HEK293T (cell line): ENCODE measurements around the gene ELMO2.

Experiments
- CTCF ChIA-PET: fragments of 350-600 bp; formaldehyde crosslinking; extraction: SDS; loops from one replicate; lab custom pipeline; 2021; ENCODE audit warnings: antibody characterized with exemption, inconsistent platforms; lab: Yijun Ruan, JAX
- POLR2A ChIA-PET: fragments of 350-600 bp; formaldehyde crosslinking; extraction: SDS; loops from one replicate; lab custom pipeline; 2020; ENCODE audit warnings: antibody characterized with exemption, inconsistent platforms; lab: Yijun Ruan, JAX
- DNase-seq: peaks from one replicate; pipeline ENCODE4 v3.0.0; 2012; ENCODE audit warnings: mixed read lengths; ENCODE audit errors: extremely low spot score
- ARNT ChIP-seq: fragments of 450-650 bp; IDR thresholded peaks from 2 replicates; pipeline ENCODE4 v1.6.1; 2017; ENCODE audit warnings: mild to moderate bottlenecking
- BHLHE40 ChIP-seq: fragments of 450-650 bp; IDR thresholded peaks from 2 replicates; pipeline ENCODE4 v1.6.1; 2016; ENCODE audit warnings: mild to moderate bottlenecking, moderate library complexity, borderline replicate concordance
- CTBP1 ChIP-seq: fragments of 450-650 bp; IDR thresholded peaks from 2 replicates; pipeline ENCODE4 v1.6.1; 2016; ENCODE audit warnings: borderline replicate concordance
- ELF4 ChIP-seq: fragments of 450-650 bp; IDR thresholded peaks from 2 replicates; pipeline ENCODE4 v1.6.1; 2017; ENCODE audit warnings: antibody characterized with exemption
- FOXA1 ChIP-seq: fragments of 450-650 bp; IDR thresholded peaks from 2 replicates; pipeline ENCODE4 v1.6.1; 2016; ENCODE audit warnings: mild to moderate bottlenecking
- FOXK2 ChIP-seq: fragments of 450-650 bp; IDR thresholded peaks from 2 replicates; pipeline ENCODE4 v1.6.1; 2016; ENCODE audit warnings: mild to moderate bottlenecking
- FOXM1 ChIP-seq: fragments of 450-650 bp; IDR thresholded peaks from 2 replicates; pipeline ENCODE4 v1.6.1; 2017; ENCODE audit warnings: mild to moderate bottlenecking, borderline replicate concordance
- HDGF ChIP-seq: fragments of 450-650 bp; IDR thresholded peaks from 2 replicates; pipeline ENCODE4 v1.6.1; 2017; ENCODE audit warnings: antibody characterized with exemption, borderline replicate concordance
- L3MBTL2 ChIP-seq: fragments of 450-650 bp; conservative IDR thresholded peaks from 2 replicates; pipeline ENCODE4 v1.6.1; 2016; ENCODE audit warnings: mild to moderate bottlenecking
- LEF1 ChIP-seq: fragments of 450-650 bp; IDR thresholded peaks from 2 replicates; pipeline ENCODE4 v1.6.1; 2017; ENCODE audit warnings: mild to moderate bottlenecking, borderline replicate concordance
- NFRKB ChIP-seq: fragments of 450-650 bp; IDR thresholded peaks from 2 replicates; pipeline ENCODE4 v1.6.1; 2016; ENCODE audit warnings: mild to moderate bottlenecking, moderate library complexity
- PKNOX1 ChIP-seq: fragments of 450-650 bp; IDR thresholded peaks from 2 replicates; pipeline ENCODE4 v1.6.1; 2016
- SP1 ChIP-seq: fragments of 450-650 bp; IDR thresholded peaks from 2 replicates; pipeline ENCODE4 v1.6.1; 2017
- SUZ12 ChIP-seq: fragments of 450-650 bp; IDR thresholded peaks from 2 replicates; pipeline ENCODE4 v1.6.1; 2016; ENCODE audit warnings: mild to moderate bottlenecking
- TARDBP ChIP-seq: fragments of 450-650 bp; IDR thresholded peaks from 2 replicates; pipeline ENCODE4 v1.6.1; 2016
- ZNF384 ChIP-seq: fragments of 450-650 bp; IDR thresholded peaks from 2 replicates; pipeline ENCODE4 v1.6.1; 2016

ELMO2 gene

GRCh38 chr20:46414608-46415007 lies 8.2 kb upstream of the ELMO2 start:
- ChIA-PET POLR2A (interaction anchor here (1.0 kb wide), 1 partner anchor 51 kb away, joined by 4 read pairs; no protein-coding TSS in a partner anchor), CTCF (no interaction called here)
- TF ChIP-seq L3MBTL2 (no peak), ZNF384 (no peak), CTBP1 (no peak), FOXK2 (no peak), FOXA1 (no peak), BHLHE40 (no peak)
- DNase-seq = no peak

DNA sequence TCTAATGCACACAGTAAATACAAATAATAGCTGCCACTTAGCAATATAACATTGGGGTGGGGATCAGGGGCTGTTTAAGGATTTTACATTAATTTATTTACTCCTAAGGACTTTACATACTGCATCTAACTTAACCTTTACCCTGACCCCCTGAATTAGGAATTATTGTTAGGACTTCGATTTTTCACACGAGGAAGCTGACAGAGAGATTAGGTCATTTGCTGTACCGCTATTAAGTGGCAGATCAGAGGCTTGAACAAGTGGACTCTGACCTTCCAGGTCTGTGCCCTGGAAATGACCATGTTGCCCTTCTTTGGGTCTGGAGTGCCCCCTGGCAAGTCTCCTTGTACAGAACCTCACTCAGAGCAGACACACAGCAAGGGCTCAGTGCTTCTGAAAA lies 5.2 kb upstream of the ELMO2 start:
- CTCF ChIA-PET = interaction anchor here (0.6 kb wide), 1 partner anchor 475 kb away, joined by 3 read pairs; no protein-coding TSS in a partner anchor
- POLR2A ChIA-PET = no interaction called here
- no peak for TF ChIP-seq ELF4
- no peak for TF ChIP-seq CTBP1
- DNase-seq = no peak

- 0 out of 2 replicates have a peak, but pooled peaks have one; percentile 5 for TF ChIP-seq PKNOX1
- no peak for TF ChIP-seq SP1
- POLR2A ChIA-PET = no interaction called here
- DNase-seq = no peak
- CTCF ChIA-PET = interaction anchor here (0.6 kb wide), 1 partner anchor 280 kb away, joined by 3 read pairs; no protein-coding TSS in a partner anchor
These were observed 1.9 kb upstream of the ELMO2 start for GRCh38 chr20:46408281-46408731.

DNA sequence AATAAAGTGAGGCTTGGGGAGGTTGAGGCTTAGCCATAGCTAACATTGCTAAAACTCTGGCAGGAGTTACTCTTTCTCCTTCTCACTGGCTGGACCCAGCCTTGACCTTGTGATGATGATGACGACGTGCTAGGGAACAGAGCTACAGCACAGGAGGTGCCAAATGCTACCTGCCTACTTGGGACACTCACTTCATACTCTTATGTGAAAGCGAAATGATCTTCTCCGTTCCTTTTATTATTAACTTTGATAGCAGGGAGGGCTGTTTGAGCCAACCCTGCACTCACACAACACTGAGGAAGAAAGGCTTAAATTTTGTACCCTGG lies 1.2 kb upstream of the ELMO2 start:
- CTCF ChIA-PET = no interaction called here
- POLR2A ChIA-PET = interaction anchor here (1.3 kb wide), 1 partner anchor 32 kb away, joined by 3 read pairs; no protein-coding TSS in a partner anchor
- TF ChIP-seq SUZ12 = no peak
- no peak for TF ChIP-seq ZNF384
- no peak for TF ChIP-seq ARNT
- TF ChIP-seq FOXK2 = no peak
- TF ChIP-seq LEF1 = no peak
- TF ChIP-seq SP1 = no peak
- no peak for TF ChIP-seq HDGF
- no peak for DNase-seq

DNA sequence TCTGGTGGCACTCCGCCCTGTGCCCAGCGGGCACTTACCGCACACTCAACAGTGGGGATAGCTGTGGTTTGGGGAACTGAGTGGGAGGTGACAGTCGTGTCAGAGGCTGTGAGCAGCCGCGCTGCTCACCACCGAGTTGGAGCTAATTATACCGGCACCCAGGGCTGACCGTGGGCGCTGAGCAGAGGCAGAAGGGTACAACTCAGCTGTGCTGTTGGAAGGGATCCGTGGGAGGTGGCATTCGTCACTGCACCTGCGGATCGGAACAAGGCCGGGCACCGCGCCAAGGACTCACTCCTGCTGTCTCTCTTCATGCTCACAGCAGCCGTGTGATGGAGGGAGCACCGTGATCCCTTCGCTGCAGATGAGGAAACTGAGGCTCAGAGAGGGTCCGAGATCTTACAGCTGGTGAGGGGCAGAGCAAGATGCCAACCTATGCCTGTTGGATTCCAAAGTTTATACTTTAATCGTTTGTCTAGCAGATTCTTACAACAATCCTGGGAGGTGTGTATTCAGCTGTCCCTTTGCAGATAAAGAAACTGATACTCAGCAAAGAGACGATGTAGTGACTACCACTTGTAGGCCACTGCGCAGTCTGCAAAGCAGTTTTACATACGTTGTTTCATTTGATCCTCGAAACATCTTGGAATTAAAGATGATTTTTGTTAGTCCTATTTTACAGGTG lies 713 bp upstream of the ELMO2 start:
- TF ChIP-seq ZNF384 = no peak
- TF ChIP-seq CTBP1 = no peak
- TF ChIP-seq ARNT = no peak
- TF ChIP-seq SP1 = no peak
- TF ChIP-seq SUZ12 = no peak
- no peak for TF ChIP-seq NFRKB
- no peak for TF ChIP-seq FOXK2
- TF ChIP-seq ELF4 = no peak
- no peak for TF ChIP-seq BHLHE40
- no peak for TF ChIP-seq TARDBP
- no peak for TF ChIP-seq HDGF
- no peak for TF ChIP-seq PKNOX1
- no peak for TF ChIP-seq L3MBTL2
- TF ChIP-seq FOXM1 = no peak
- no peak for TF ChIP-seq FOXA1
- no peak for TF ChIP-seq LEF1
- POLR2A ChIA-PET = interaction anchor here (1.2 to 1.3 kb wide), 2 partner anchors 26 to 31 kb away, joined by 3 read pairs; no protein-coding TSS in a partner anchor
- CTCF ChIA-PET = no interaction called here
- no peak for DNase-seq

DNA sequence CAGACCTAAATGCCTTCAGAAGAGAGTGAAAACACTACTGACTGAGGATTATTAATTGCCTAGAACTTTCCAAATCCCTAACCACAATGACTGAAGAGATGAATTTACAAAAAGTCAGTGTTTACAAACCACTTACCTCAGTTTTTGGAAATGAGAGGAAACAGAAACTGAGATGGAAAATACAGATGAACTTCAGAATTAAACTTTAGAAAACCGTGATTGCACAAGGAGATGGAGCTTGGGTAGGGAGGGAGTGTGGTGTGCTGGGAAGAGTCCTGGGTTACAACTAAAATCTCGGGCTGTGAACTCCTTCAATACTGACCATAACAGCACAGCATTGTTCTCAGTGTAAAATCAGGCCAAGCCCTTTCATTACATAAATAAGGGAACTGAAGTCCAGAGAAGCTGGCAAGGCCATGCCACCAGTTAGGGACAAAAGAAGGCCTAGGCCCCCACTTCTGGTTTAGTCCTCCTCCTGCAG lies 4.0 kb downstream of the ELMO2 start:
- ChIA-PET POLR2A (interaction anchor here (1.4 kb wide), 1 partner anchor 38 kb away, joined by 12 read pairs; no protein-coding TSS in a partner anchor), CTCF (interaction anchor here (0.6 kb wide), 2 partner anchors 406 to 1734 kb away, joined by 3 to 6 read pairs; no protein-coding TSS in a partner anchor)
- no peak for DNase-seq
- TF ChIP-seq TARDBP (no peak), L3MBTL2 (no peak), CTBP1 (no peak), ARNT (no peak), FOXM1 (no peak), HDGF (no peak), ZNF384 (no peak)

DNA sequence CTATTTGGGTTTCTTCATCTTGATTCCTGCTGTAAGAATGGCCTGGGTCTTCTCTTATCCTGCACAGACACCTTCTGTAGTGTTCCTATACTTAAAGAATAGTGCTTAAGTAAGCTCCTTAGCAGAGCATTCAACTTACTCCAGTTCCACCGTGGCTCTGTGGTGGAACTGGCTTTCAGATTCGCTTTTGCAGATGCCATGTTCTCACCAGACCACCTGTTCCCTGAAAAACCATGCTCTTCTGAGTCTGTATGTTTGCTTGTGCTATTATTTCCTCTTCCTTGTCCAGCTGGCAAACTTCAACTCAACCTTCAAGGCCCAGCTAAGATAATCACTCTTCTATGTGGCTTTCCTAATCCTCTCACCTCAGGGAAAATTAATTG lies 4.9 kb downstream of the ELMO2 start:
- no peak for TF ChIP-seq ARNT
- TF ChIP-seq FOXM1 = no peak
- no peak for TF ChIP-seq TARDBP
- TF ChIP-seq ELF4 = no peak
- no peak for TF ChIP-seq ZNF384
- TF ChIP-seq FOXA1 = no peak
- no peak for TF ChIP-seq L3MBTL2
- TF ChIP-seq LEF1 = no peak
- no peak for TF ChIP-seq CTBP1
- ChIA-PET CTCF (no interaction called here), POLR2A (no interaction called here)
- DNase-seq = no peak
